Stimulated activated CD8-positive, alpha-beta memory T cell treated with anti-CD3 and anti-CD28 coated beads, Interleukin-12 subunit alpha, Interleukin-12 subunit beta, amount 100 ng/mL, for 24 hours (primary cell): ENCODE measurements around the gene TBCD.
"Not testable (repeated sequence)": the region's sequence is repeated elsewhere in the genome, so short reads cannot be mapped to it uniquely, and the experiment has no call there.

Experiments
- DNase-seq: peaks from one replicate; pipeline ENCODE4 v3.0.0-alpha.2; 2020; ENCODE audit errors: extremely low read depth

The TBCD gene

DNA sequence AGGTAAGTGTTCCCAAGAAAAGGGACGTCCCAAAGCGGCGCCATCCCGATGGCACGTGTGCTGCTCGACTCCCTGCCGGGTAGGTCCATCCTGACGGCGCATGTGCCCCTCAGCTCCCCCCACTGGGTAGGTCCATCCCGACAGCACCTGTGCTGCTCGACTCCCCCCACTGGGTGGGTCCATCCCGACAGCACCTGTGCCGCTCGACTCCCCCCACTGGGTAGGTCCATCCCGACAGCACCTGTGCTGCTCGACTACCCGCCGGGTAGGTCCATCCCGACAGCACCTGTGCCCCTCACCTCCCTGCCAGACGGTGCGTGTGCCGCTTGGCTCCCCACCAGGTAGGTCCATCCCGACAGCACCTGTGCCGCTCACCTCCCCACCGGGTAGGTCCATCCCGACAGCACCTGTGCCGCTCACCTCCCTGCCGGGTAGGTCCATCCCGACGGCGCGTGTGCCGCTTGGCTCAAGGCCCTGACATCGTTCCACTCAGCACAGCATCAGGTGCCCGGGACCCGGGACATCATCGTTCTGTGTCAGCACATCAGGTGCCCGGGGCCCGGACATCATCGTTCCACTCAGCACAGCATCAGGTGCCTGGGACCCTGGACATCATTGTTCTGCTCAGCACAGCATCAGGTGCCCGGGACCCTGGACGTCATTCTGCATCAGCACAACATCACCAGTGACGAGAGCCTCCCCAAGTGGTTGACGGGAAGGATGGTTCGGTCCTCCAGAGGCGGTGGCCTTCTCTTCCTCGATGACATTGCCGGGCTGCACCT, 22.2 kb upstream of the TBCD start:
- DNase-seq = no peak

GRCh38 chr17:82732118-82732743, 19.6 kb upstream of the TBCD start:
- DNase-seq = no peak

GRCh38 chr17:82734987-82735866, 16.6 kb upstream of the TBCD start, which contains the start of gene FN3K:
TSS of gene FN3K (plus strand) at chr17:82735615. CDS start at chr17:82735637, 22 bp downstream.
- no peak for DNase-seq

- DNase-seq = no peak
Measured at GRCh38 chr17:82736511-82737185, 15.2 kb upstream of the TBCD start.

DNA sequence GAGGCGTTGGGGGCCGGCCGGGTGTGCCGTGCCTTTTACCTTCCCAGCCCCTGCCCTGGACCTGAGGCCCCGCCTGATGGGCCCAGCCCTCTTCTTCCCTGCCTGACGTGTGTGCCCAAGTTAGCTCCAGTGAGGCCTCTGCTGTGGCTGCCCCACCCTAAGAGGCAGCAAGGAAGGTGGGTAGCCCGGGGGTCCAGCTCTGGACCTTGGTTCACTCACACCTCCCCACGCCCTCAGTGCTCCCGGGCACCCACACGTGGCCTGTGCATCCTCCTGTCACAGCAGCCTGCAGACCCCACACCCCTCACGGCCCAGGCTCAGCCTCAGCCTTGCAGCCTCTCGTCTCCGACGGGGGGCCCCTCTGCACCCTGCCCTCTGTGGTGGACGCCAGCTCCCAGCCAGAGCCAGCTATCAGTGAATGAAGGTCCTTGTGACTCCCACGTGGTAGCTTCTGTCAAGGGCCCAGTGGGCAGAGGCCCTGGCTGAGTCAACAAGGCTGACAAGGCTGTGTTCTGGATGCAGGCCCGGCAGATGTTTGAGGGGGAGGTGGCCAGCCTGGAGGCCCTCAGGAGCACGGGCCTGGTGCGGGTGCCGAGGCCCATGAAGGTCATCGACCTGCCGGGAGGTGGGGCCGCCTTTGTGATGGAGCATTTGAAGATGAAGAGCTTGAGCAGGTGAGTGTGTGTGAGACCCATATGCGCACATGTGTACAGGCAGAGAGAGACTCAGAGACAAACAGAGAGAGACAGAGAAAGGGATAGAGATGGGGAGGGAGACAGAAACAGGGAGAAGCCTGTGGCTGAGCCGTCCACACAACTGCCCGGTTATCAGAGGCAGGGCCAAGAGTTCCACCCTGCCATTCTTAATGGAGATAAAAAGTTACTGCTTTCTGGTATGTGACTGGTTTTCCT, 13.6 kb upstream of the TBCD start:
- no peak for DNase-seq

DNA sequence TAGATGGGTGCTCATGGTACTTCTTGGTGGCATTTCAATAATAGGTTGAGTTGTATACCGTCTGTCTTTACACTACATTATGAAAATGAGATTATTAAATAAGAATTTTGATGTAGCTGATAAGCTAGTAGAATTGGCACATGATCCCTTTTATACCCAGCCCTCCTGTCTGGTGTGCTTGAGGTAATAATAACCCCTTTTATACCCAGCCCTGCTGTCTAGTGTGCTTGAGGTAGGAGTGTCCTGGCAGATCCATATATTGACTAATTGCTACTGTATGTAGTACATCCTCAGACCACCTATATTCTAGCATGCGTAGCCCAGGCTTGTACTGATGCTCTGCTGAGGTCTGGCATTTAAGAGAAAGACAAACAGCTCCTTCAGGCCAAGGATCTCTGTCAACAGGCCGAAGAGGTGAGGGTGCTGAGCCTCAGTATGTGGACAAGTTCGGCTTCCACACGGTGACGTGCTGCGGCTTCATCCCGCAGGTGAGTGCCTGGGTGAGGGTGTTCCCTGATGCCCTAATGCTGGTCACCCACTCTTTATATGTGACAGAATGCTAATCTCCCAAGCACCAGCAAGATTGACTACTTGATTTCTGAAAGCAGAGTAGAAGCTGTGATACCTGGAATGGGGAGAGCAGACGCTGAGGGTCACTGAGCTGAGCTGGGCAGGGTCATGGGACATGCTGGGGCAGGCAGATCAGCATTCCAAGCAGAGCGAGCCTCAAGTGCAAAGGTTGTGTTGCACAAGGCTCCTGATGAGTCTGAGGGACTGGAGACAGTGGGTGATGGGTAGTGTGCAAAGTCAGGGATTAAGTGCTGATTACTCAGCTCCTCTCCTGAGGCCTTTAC, 10.7 kb upstream of the TBCD start:
- DNase-seq = no peak

DNA sequence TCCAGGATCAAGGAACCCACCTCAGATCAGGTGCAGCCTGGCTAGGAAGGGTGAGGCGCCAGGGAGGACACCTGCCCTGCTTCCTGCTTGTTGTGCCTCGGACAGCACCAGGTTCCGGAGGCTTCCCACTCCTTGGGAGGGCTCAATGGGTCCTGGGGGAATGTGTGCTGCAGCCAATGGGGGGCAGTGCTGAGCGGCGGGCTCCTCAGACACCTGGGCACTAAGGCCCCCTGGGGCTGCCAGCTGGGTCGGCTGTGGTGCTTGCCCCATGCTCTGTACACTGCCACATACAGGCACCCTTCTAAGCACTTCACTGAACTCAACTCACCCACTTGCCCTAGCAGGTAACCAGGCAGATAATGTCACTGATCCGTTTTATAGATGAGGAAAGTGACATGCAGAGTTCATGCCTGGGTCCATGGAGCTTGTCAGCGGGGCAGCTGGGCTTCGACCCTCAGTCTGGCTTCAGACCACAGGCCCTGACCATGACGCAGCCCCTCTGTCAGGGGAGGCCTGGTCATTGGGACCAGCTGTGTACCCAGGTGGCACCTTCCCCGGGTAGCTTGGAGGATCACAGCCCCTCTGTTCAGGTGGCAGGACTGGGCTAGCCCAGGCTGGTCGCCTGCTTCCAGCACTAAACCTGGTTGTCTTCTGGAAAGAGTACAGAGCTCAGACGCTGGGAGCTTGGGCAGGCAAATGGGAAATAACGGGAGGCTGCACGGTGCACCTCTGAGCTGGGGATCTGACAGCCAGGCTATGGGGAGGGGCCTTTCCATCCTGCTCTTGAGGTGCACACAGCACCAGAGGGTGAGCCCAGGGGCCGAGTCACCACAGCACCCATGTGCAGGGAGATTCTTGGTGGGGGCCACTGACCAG, 8.3 kb upstream of the TBCD start:
- no peak for DNase-seq

DNA sequence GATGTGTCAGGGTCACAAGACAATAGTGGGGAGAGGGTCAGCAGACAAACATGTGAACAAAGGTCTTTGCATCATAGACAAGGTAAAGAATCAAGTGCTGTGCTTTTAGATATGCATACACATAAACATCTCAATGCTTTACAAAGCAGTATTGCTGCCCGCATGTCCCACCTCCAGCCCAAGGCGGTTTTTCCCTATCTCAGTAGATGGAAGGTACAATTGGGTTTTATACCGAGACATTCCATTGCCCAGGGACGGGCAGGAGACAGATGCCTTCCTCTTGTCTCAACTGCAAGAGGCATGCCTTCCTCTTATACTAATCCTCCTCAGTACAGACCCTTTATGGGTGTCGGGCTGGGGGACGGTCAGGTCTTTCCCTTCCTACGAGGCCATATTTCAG, 7.1 kb upstream of the TBCD start:
- DNase-seq = not testable (repeated sequence)

GRCh38 chr17:82745524-82745923, 6.3 kb upstream of the TBCD start:
- DNase-seq = no peak

- no peak for DNase-seq
Measured at GRCh38 chr17:82748756-82749155, 3.1 kb upstream of the TBCD start.

GRCh38 chr17:82750241-82750908, 1.5 kb upstream of the TBCD start:
- DNase-seq = no peak

GRCh38 chr17:82751171-82751570, 694 bp upstream of the TBCD start:
- DNase-seq = no peak

GRCh38 chr17:82752371-82753200, 721 bp downstream of the TBCD start:
- no peak for DNase-seq

DNA sequence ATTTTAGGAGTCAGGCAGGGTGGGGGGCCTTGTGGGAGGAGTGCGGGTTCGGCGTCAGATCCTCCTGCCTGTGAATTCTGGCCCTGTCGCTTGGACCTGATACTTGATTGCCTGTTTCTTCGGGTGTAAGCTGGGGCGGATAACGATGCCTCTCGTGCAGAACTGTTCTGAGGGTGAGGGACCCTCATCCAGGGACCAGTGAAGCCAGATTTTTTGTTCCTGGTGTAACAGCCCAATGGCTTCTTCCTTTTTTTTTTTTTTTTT, 1.3 kb downstream of the TBCD start:
- no peak for DNase-seq

GRCh38 chr17:82754297-82755208, 2.7 kb downstream of the TBCD start:
- no peak for DNase-seq

DNA sequence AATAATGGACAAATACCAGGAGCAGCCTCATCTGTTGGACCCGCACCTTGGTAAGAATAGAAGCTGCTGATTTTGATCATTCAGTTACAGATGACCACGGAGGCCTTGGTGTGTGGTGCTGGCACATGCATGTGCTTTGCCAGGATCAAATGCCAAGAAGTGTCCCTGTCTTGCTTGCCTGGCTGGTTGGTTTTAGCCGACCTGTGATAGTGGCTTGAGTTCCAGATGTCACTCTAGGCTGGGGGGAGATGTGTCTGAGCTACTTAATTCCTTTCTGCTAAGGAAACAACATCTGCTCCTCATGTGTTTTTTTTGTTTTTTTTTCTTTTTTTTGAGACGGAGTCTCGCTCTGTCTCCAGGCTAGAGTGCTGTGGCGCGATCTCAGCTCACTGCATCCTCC, 4.3 kb downstream of the TBCD start:
- DNase-seq = no peak

DNA sequence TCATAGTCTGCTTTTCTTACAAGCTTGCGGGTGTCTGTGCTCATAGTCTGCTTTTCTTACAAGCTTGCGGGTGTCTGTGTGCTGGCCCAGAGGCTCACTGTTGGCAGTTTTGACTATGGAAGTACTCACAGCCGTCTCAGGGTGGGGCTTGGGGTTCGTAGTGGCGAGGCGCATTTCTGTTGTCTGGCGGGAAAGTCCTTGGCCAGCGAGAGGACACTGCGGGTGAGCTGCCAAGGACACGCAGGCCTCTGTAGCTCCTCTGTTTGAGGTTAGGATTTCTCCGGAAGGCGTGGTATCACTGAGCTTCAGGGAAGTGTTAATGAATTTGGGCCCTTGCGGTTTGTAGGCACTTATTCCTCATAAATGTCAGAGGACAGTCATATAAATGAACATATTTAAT, 13.5 kb downstream of the TBCD start:
- no peak for DNase-seq
